Immature natural killer cell (primary cell): ENCODE results near the gene ECT2L. TPM values are rescaled to one million over a fixed set of nuclear protein-coding genes. Genes with fewer than 3 reads are reported as not detected.

ENCODE experiments used
- DNase-seq, 3 donors: peaks; one replicate each; pipeline ENCODE4 v3.0.0; 2022; ENCODE audit warnings: mixed read lengths in 1 of 3
- H3K27ac Mint-ChIP-seq, 6 donors: one replicate each; pipeline ENCODE4 v1.8.0; 2020; ENCODE audit warnings: mixed read lengths in 6 of 6, mild to moderate bottlenecking in 5 of 6, inconsistent platforms in 4 of 6, moderate library complexity in 3 of 6
- H3K27me3 Mint-ChIP-seq, 3 donors: one replicate each; pipeline ENCODE4 v1.8.0; 2020 to 2021; ENCODE audit warnings: low read depth in 3 of 3, mild to moderate bottlenecking in 3 of 3, mixed read lengths in 3 of 3, moderate library complexity in 3 of 3, inconsistent platforms in 1 of 3
- H3K36me3 Mint-ChIP-seq, 3 donors: one replicate each; pipeline ENCODE4 v1.8.0; 2020; ENCODE audit warnings: mixed read lengths in 3 of 3, inconsistent platforms in 2 of 3, mild to moderate bottlenecking in 2 of 3
- H3K4me1 Mint-ChIP-seq, 2 donors: one replicate each; pipeline ENCODE4 v1.8.0; 2020; ENCODE audit warnings: inconsistent platforms in 2 of 2, mild to moderate bottlenecking in 2 of 2, mixed read lengths in 2 of 2, moderate library complexity in 1 of 2
- H3K4me3 Mint-ChIP-seq, 5 donors: one replicate each; pipeline ENCODE4 v1.8.0; 2020; ENCODE audit warnings: mild to moderate bottlenecking in 5 of 5, mixed read lengths in 5 of 5, inconsistent platforms in 3 of 5, moderate library complexity in 3 of 5
- H3K9me3 Mint-ChIP-seq, 6 donors: one replicate each; pipeline ENCODE4 v1.8.0; 2020; ENCODE audit warnings: mild to moderate bottlenecking in 6 of 6, mixed read lengths in 6 of 6, inconsistent platforms in 4 of 6, moderate library complexity in 3 of 6
- polyA plus RNA-seq, 3 donors: library from polyadenylated mRNA; unstranded; fragments of 300-500 nt; fragmentation: Illumina TruSeq; gene quantifications; one replicate each; pipeline ENCODE4 v1.2.3, GENCODE V29; 2021

The ECT2L gene
- polyA plus RNA-seq = not detected

GRCh38 chr6:138795809-138796603, at the start of gene ECT2L:
ECT2L (plus strand) TSS chr6:138796087; CDS start chr6:138813275, 17,188 bp downstream.
- Mint-ChIP-seq H3K4me3 (no peak within 1 kb of the TSS), H3K9me3 (no peaks in the 10 kb centered on the region), H3K36me3 (peaks cover 14 to 25% (median 19%) of the 10 kb centered on the region in 3 donors), H3K4me1 (no peaks in the 10 kb centered on the region), H3K27me3 (peaks cover 5 to 11% (median 7%) of the 10 kb centered on the region in 3 donors), H3K27ac (no peak within 1 kb of the TSS)
- no peak for DNase-seq

- Mint-ChIP-seq H3K27ac (no peak overlapping the region), H3K36me3 (no peaks in the 10 kb centered on the region), H3K4me1 (no peaks in the 10 kb centered on the region), H3K27me3 (peaks cover 0 to 4% (median 0%) of the 10 kb centered on the region in 3 donors), H3K4me3 (no peak overlapping the region), H3K9me3 (no peaks in the 10 kb centered on the region)
- DNase-seq = no peak
Observed at GRCh38 chr6:138752017-138752416, 43.9 kb upstream of the ECT2L start.

- no peaks in the 10 kb centered on the region for H3K36me3 Mint-ChIP-seq
- H3K4me3 Mint-ChIP-seq = no peak overlapping the region
- no peak for DNase-seq
- H3K4me1 Mint-ChIP-seq = no peaks in the 10 kb centered on the region
- H3K27ac Mint-ChIP-seq = no peak overlapping the region
- H3K27me3 Mint-ChIP-seq = peaks cover 0 to 2% (median 0%) of the 10 kb centered on the region in 3 donors
- no peaks in the 10 kb centered on the region for H3K9me3 Mint-ChIP-seq
Observed at GRCh38 chr6:138757136-138757535, 38.8 kb upstream of the ECT2L start.

- peak; percentile 20 to 30 (median 24) for DNase-seq
- Mint-ChIP-seq H3K9me3 (no peaks in the 10 kb centered on the region), H3K27me3 (peaks cover 0 to 3% (median 2%) of the 10 kb centered on the region in 3 donors), H3K4me3 (no peak overlapping the region), H3K27ac (no peak overlapping the region), H3K4me1 (no peaks in the 10 kb centered on the region), H3K36me3 (no peaks in the 10 kb centered on the region)
Observed at GRCh38 chr6:138765896-138766655, 29.8 kb upstream of the ECT2L start.

GRCh38 chr6:138769102-138769676, 26.7 kb upstream of the ECT2L start:
- Mint-ChIP-seq H3K9me3 (no peaks in the 10 kb centered on the region), H3K4me1 (peaks cover 18 to 25% of the 10 kb centered on the region in 2 donors), H3K4me3 (no peak overlapping the region), H3K36me3 (no peaks in the 10 kb centered on the region), H3K27me3 (peaks cover 5 to 10% (median 9%) of the 10 kb centered on the region in 3 donors), H3K27ac (no peak overlapping the region)
- DNase-seq = no peak

GRCh38 chr6:138772596-138773176, 23.2 kb upstream of the ECT2L start:
- peak overlapping the region; percentile 93 to 100 (median 100) for H3K27ac Mint-ChIP-seq
- H3K4me3 Mint-ChIP-seq = peak overlapping the region; percentile 99 to 100 (median 100)
- peaks cover 5 to 10% (median 8%) of the 10 kb centered on the region in 3 donors for H3K27me3 Mint-ChIP-seq
- peaks cover 26 to 33% of the 10 kb centered on the region in 2 donors for H3K4me1 Mint-ChIP-seq
- H3K36me3 Mint-ChIP-seq = peaks cover 2 to 9% (median 7%) of the 10 kb centered on the region in 3 donors
- H3K9me3 Mint-ChIP-seq = no peaks in the 10 kb centered on the region
- DNase-seq = no peak

- peak; percentile 93 to 96 (median 96) for DNase-seq
- peaks cover 5 to 10% (median 8%) of the 10 kb centered on the region in 3 donors for H3K27me3 Mint-ChIP-seq
- peak within 1 kb of the TSS; percentile 99 to 100 (median 100) for H3K4me3 Mint-ChIP-seq
- peaks cover 26 to 33% of the 10 kb centered on the region in 2 donors for H3K4me1 Mint-ChIP-seq
- no peaks in the 10 kb centered on the region for H3K9me3 Mint-ChIP-seq
- peaks cover 6 to 11% (median 9%) of the 10 kb centered on the region in 3 donors for H3K36me3 Mint-ChIP-seq
- peak within 1 kb of the TSS; percentile 93 to 100 (median 100) for H3K27ac Mint-ChIP-seq
Observed at GRCh38 chr6:138773177-138774091, 22.5 kb upstream of the ECT2L start, which contains the start of gene CCDC28A. CCDC28A (plus strand) TSS chr6:138773769; CDS start chr6:138776121, 2,352 bp downstream.

GRCh38 chr6:138774370-138774769, 21.5 kb upstream of the ECT2L start:
- DNase-seq = no peak
- peak overlapping the region; percentile 93 to 100 (median 100) for H3K27ac Mint-ChIP-seq
- peaks cover 5 to 8% (median 7%) of the 10 kb centered on the region in 3 donors for H3K27me3 Mint-ChIP-seq
- H3K4me1 Mint-ChIP-seq = peaks cover 26 to 33% of the 10 kb centered on the region in 2 donors
- H3K4me3 Mint-ChIP-seq = peak overlapping the region; percentile 99 to 100 (median 100)
- H3K9me3 Mint-ChIP-seq = no peaks in the 10 kb centered on the region
- peaks cover 11 to 15% (median 12%) of the 10 kb centered on the region in 3 donors for H3K36me3 Mint-ChIP-seq

- Mint-ChIP-seq H3K9me3 (no peaks in the 10 kb centered on the region), H3K4me3 (no peak overlapping the region), H3K4me1 (peaks cover 26 to 32% of the 10 kb centered on the region in 2 donors), H3K36me3 (peaks cover 12 to 20% (median 16%) of the 10 kb centered on the region in 3 donors), H3K27me3 (peaks cover 5 to 8% (median 7%) of the 10 kb centered on the region in 3 donors), H3K27ac (no peak overlapping the region)
- DNase-seq = no peak
Observed at GRCh38 chr6:138776659-138777058, 19.2 kb upstream of the ECT2L start.

- peaks cover 19 to 29% (median 25%) of the 10 kb centered on the region in 3 donors for H3K36me3 Mint-ChIP-seq
- no peaks in the 10 kb centered on the region for H3K9me3 Mint-ChIP-seq
- H3K27me3 Mint-ChIP-seq = peaks cover 4 to 6% (median 6%) of the 10 kb centered on the region in 3 donors
- DNase-seq = no peak
- H3K27ac Mint-ChIP-seq = no peak overlapping the region
- H3K4me3 Mint-ChIP-seq = no peak overlapping the region
- peaks cover 16 to 17% of the 10 kb centered on the region in 2 donors for H3K4me1 Mint-ChIP-seq
Observed at GRCh38 chr6:138778331-138778730, 17.6 kb upstream of the ECT2L start.

- Mint-ChIP-seq H3K27me3 (no peaks in the 10 kb centered on the region), H3K27ac (no peak overlapping the region), H3K36me3 (peaks cover 18 to 33% (median 19%) of the 10 kb centered on the region in 3 donors), H3K4me1 (peaks cover 1 to 4% of the 10 kb centered on the region in 2 donors), H3K4me3 (no peak overlapping the region), H3K9me3 (no peaks in the 10 kb centered on the region)
- DNase-seq = no peak
Observed at GRCh38 chr6:138782243-138782642, 13.6 kb upstream of the ECT2L start.

GRCh38 chr6:138785079-138785478, 10.8 kb upstream of the ECT2L start:
- no peak overlapping the region for H3K27ac Mint-ChIP-seq
- no peak overlapping the region for H3K4me3 Mint-ChIP-seq
- H3K9me3 Mint-ChIP-seq = no peaks in the 10 kb centered on the region
- H3K27me3 Mint-ChIP-seq = no peaks in the 10 kb centered on the region
- H3K36me3 Mint-ChIP-seq = peaks cover 14 to 36% (median 15%) of the 10 kb centered on the region in 3 donors
- DNase-seq = no peak
- H3K4me1 Mint-ChIP-seq = peaks cover 2 to 6% of the 10 kb centered on the region in 2 donors
